Measurements from ENCODE around the gene CAPN9.
A peak's percentile ranks its signal among the peaks of the same experiment; 100 is the strongest.

GRCh38 chr1:230792691-230793462 lies 45.7 kb downstream of the CAPN9 start:
- peak; percentile 29 for TF ChIP-seq CTCF (IDR thresholded peaks at IDR 0.05; ENCODE audit: low read depth, low read length)
- TF ChIP-seq EZH2phosphoT487 (IDR thresholded peaks at IDR 0.05; ENCODE audit: low read depth), result no peak
